Stimulated activated CD8-positive, alpha-beta memory T cell treated with anti-CD3 and anti-CD28 coated beads, Interleukin-4, amount 100 ng/mL, for 1 hour (primary cell): Measurements from ENCODE around the gene NUP98.
"Not testable (repeated sequence)": the region's sequence is repeated elsewhere in the genome, so short reads cannot be mapped to it uniquely, and the experiment has no call there.

Source experiments
- DNase-seq, 2 donors: peaks; one replicate each; pipeline ENCODE4 v3.0.0-alpha.2; 2020; ENCODE audit warnings: low read depth in 2 of 2, low spot score in 1 of 2

NUP98 gene

DNA sequence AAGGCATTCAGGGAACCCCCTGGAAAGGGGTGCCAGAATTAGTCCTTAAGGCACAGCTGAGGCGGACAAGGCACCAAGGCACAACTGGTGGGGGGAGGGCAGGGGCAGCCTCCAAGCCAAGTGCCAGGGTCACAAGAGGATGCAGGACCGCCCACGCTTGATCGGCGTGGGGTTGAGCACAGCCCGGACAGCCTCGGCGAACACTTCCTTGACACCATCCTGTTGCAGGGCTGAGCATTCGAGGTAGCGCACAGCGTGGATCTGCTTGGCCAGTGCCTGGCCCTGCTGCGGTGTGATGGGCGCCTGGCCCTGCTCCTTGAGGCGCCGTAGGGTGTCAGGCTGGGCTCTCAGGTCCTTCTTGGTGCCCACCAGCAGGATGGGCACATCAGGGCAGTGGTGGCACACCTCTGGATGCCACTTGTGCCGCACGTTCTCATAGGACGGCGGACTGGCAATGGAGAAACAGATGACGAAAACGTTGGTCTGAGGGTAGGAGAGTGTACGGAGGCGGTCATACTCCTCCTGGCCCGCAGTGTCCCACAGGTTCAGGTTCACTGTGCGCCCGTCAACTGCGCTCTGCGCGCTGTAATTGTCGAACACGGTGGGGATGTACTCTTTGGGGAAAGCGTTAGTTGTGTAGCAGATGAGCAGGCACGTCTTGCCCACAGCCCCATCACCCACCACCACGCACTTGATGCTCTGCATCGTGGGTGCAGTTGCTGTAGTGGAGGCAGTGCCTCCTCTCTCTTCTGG lies 30.3 kb upstream of the NUP98 start:
- DNase-seq, result no peak

- DNase-seq, result no peak
These were observed 29.4 kb upstream of the NUP98 start for GRCh38 chr11:3826721-3827120.

DNA sequence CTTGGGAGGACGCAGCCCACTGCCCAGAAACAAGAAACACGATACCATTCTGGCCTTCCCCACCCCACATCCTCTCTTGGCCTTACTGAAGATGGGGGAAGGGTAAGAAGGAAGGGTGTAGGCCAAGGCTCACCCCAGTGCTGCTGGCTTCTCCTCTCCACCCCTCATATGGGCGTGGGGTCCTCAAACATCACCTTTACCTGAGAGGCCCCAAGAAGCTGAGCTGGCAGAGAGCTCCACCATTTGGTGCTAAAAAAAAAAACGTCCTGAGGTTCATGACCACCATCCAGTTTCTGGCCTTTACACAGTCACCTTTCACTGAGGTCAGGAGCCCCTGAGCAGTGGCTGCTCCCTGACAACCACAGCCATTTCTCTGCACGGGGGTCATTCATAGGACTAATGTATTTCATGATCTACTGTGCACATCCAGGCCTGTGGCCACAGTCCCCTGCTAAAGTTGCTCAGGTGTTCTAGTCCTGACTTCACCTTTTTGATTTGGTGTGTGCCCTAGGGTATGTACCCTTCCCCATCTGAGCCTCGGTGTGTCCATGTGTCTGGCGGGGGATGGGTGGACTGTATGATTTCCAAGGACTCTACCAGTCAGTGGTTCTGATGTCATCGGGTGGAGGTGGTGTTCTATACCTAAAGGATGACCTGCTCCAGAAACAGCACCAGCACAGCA lies 28.3 kb upstream of the NUP98 start:
- DNase-seq, result no peak

- peak; percentile 52 to 67 for DNase-seq
These were observed 27.5 kb upstream of the NUP98 start for GRCh38 chr11:3824714-3825472.

- DNase-seq, result no peak
These were observed 26.6 kb upstream of the NUP98 start for GRCh38 chr11:3823762-3824506.

GRCh38 chr11:3823303-3823702 lies 25.9 kb upstream of the NUP98 start:
- DNase-seq, result no peak

GRCh38 chr11:3822312-3822711 lies 25.0 kb upstream of the NUP98 start:
- no peak for DNase-seq

DNA sequence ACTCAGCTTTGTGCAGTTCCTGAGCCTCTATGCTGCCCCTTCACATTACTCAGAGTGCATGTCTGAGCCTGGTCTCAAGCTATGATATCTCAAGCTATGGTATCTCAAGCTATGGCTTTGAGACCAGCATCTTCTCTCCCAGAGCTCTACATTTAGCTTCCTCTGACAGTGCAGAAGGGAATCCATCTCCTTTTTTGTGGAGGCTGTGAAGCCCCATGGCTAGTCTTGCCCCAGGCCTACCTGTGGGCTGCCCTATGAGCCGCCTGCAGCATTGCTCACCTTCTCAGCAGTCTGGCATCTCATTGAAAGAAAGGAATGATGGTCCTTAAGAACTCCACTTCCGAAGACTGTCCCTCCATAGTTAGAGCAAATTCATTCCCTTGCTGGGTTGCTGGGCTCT lies 23.6 kb upstream of the NUP98 start:
- DNase-seq, result no peak

GRCh38 chr11:3817181-3817800 lies 19.9 kb upstream of the NUP98 start:
- DNase-seq, result no peak

- DNase-seq, result no peak
These were observed 19.3 kb upstream of the NUP98 start for GRCh38 chr11:3816673-3817072.

DNA sequence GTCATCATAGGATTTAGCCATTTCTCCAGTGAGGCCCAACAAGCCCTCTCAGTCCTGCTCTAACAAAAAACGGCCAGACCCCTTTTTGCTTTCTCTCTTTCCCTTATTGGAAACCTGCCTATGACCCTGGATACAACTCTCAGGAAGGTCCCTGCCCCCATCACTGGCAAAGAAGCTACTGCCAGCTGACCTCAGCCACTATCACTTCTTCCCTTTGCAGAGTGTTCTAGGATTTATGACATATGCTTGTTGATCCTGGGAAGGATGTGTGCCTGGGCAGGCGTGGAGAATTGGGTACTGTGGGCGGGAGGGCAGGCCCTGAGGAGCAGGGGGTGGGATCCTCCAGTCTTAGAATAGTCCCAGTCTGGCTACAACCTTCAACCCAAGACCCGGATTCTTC lies 18.5 kb upstream of the NUP98 start:
- no peak for DNase-seq

- not testable (repeated sequence) for DNase-seq
These were observed 17.5 kb upstream of the NUP98 start for GRCh38 chr11:3814832-3815231.

DNA sequence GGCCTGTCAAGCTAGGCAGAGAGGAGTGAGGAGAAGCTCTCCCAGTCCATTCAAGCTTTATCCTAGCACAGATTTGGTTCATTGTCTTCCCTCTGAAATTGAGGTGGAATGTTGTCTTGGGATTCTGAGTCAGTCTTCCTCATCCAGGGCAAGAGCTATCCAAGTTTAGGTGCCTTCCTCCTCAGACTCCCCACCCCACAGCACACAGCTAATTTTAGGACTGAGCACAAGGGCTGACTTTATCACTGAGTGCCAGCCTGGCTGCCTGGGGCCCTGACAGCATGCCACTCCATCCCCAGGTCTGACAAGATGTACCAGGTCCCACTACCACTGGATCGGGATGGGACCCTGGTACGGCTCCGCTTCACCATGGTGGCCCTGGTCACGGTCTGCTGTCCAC lies 13.6 kb upstream of the NUP98 start:
- DNase-seq, result no peak

DNA sequence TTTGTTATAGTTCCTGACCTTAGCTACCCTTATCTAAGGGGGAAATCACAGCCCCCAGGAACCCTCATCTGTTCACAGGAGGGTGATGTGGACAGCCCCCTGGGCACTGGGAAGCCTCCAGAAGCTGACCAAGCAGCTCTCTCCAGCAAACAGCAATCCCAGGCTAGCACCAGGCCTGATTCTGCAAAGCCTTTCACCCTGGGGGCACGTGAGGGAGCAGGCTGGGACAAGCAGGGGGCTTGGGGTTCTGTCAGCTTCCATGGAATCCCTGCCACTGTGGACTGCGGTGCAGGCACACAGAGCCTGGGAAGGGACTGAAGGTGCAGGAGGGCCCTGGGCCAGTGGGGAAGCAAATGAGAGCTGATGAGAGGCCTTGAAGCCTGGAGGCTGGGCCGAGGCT lies 13.1 kb upstream of the NUP98 start:
- no peak for DNase-seq

DNA sequence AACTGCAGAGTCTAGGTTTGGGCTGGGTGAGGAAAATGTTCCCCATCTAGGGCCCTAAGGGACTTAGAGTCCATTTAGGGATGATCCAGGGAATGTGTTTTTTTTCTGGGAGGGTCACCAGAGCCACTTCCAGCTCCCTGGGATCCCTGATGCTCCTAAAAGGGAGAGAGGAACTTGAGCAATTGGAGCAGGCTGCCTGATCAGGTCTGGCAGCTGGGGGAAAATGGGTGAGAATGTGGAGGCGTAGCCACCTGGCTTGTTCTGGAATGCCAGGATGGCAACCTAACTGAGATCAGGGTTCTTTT lies 12.2 kb upstream of the NUP98 start:
- no peak for DNase-seq

DNA sequence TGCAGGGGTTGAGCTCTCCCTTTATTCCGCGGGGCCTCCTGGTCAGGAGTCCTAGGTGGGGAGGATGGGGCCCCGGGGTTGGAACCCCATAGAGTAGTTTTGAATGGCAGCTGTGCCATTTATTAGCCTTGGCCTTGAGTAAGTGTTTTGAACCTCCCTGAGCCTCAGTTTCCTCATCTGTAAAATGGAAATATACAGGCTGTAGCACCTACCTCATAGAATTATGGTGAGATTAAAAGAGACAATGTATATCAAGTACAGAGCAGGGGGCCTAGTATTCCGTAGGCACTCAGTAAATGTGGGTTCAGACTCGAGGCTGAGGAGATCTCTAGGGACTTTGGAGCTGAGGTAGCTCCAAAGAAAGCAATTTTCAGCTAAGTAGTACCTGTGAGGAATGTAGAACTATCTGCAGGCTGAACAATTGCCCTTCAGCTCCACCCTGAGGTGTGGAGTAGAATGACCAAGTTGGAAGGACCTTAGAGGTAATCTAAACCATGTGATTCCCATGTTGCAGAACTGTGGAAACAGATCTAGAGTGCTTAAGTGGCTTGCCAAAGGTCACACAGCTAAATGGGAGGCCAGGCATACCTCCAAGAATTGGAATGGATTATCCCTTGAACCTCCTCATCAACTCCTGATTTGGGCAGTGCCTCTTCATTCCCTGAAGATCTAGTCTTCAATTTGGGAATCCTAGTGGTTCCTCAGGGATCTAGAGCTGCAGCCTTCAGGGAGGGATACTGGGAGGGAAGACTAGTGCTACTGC lies 11.7 kb upstream of the NUP98 start:
- DNase-seq, result no peak

- DNase-seq, result peak in 1 of 2 donors; percentile 21
These were observed 10.8 kb upstream of the NUP98 start, which contains the start of gene PGAP2 for GRCh38 chr11:3807909-3808860. PGAP2 (plus strand) TSS chr11:3808560; CDS start chr11:3811260, 2,700 bp downstream.

DNA sequence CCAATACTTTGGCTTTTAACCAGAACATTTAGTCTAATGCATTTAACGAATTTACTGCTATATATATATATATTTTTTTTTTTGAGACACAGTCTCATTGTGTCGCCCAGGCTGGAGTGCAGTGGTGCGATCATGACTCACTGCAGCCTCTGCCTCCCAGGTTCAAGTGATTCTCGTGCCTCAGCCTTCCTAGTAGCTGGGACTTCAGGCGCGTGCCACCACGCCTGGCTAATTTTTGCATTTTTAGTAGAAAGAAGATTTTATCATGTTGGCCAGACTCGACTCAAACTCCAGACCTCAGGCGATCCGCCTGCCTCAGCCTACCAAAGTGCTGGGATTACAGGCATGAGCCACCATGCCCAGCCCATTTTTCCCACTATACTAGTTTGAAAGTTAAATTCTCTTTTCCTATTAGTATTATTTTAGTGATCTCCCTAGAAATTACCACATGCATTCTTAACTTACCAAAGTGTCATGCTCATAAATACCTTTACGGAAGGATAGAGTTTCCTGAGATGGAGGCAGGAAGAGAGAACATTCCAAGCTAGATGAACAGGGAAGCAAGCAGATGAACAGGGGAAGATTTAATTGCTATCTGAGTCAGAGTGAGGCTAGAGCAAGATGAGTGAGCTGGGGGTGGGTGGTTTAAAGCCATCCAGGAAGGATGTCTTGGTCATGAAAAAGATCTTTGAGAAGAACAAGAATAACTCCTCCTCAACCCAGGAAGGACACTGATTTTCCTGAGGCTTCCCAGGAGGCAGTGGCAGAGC lies 6.6 kb upstream of the NUP98 start:
- DNase-seq, result no peak
